ENCODE data around the gene SUN5.

- TF ChIP-seq GATA2 (IDR thresholded peaks at IDR 0.05; ENCODE audit: low read depth, low read length), result no peak
- no peak for TF ChIP-seq GATA3 (IDR thresholded peaks at IDR 0.05; ENCODE audit: low read depth, low read length)
Measured at GRCh38 chr20:32980131-32980941, 23.9 kb downstream of the SUN5 start.

Measured in SH-SY5Y (cell line).